ELF-1 (cell line): ENCODE data around the gene OR6C68.
"Not testable (repeated sequence)": the region's sequence is repeated elsewhere in the genome, so short reads cannot be mapped to it uniquely, and the experiment has no call there.

Experiments used
- DNase-seq: peaks from one replicate; pipeline ENCODE4 v3.0.0-alpha.2; 2016; ENCODE audit warnings: low read depth, low spot score

Gene OR6C68

GRCh38 chr12:55492078-55492477, at the start of gene OR6C68:
Gene OR6C68 (plus strand): TSS chr12:55492378. CDS start chr12:55492378, 0 bp downstream.
- no peak for DNase-seq

GRCh38 chr12:55443776-55444175, 48.4 kb upstream of the OR6C68 start, which contains the start of gene OR6C2:
Gene OR6C2 (plus strand): TSS chr12:55444076. CDS start chr12:55452214, 8,138 bp downstream.
- no peak for DNase-seq

GRCh38 chr12:55445357-55445756, 46.8 kb upstream of the OR6C68 start:
- DNase-seq, result no peak

- no peak for DNase-seq
Observed at GRCh38 chr12:55446326-55446725, 45.9 kb upstream of the OR6C68 start.

- DNase-seq, result no peak
Observed at GRCh38 chr12:55448825-55449224, 43.4 kb upstream of the OR6C68 start.

GRCh38 chr12:55464926-55465325, 27.3 kb upstream of the OR6C68 start:
- DNase-seq, result not testable (repeated sequence)

- no peak for DNase-seq
Observed at GRCh38 chr12:55467836-55468235, 24.3 kb upstream of the OR6C68 start.

- DNase-seq, result no peak
Observed at GRCh38 chr12:55469291-55469690, 22.9 kb upstream of the OR6C68 start.

- DNase-seq, result peak; percentile 25
Observed at GRCh38 chr12:55470088-55470829, 21.9 kb upstream of the OR6C68 start, which contains the start of gene OR6C70. Gene OR6C70 (minus strand): TSS chr12:55470138. CDS start chr12:55470138, 0 bp downstream.

- no peak for DNase-seq
Observed at GRCh38 chr12:55472264-55472663, 19.9 kb upstream of the OR6C68 start.

- DNase-seq, result not testable (repeated sequence)
Observed at GRCh38 chr12:55479136-55479535, 13.0 kb upstream of the OR6C68 start.

GRCh38 chr12:55484284-55484683, 7.9 kb upstream of the OR6C68 start:
- not testable (repeated sequence) for DNase-seq

- no peak for DNase-seq
Observed at GRCh38 chr12:55495490-55495889, 3.3 kb downstream of the OR6C68 start.

- DNase-seq, result no peak
Observed at GRCh38 chr12:55499231-55499630, 7.1 kb downstream of the OR6C68 start.

GRCh38 chr12:55499810-55500252, 7.7 kb downstream of the OR6C68 start:
- DNase-seq, result no peak

GRCh38 chr12:55501601-55502000, 9.4 kb downstream of the OR6C68 start:
- no peak for DNase-seq

GRCh38 chr12:55515696-55516095, 23.5 kb downstream of the OR6C68 start:
- DNase-seq, result no peak

- DNase-seq, result no peak
Observed at GRCh38 chr12:55516391-55516790, 24.2 kb downstream of the OR6C68 start.
